Gastroesophageal sphincter (tissue), 3 donors: ENCODE measurements around the gene CXCL17.

Source experiments
- CTCF ChIP-seq, 4 experiments: fragments of 200-600 bp in 2 of 4; fragments of 450-650 bp in 2 of 4; sonication (generic) in 1 of 4; IDR thresholded peaks; one replicate each; pipeline ENCODE4 v1.5.1; 2017 to 2019; ENCODE audit warnings: antibody characterized with exemption in 4 of 4, mild to moderate bottlenecking in 2 of 4, moderate library complexity in 2 of 4
- POLR2A ChIP-seq, 2 donors: fragments of 450-650 bp; IDR thresholded peaks; one replicate each; pipeline ENCODE4 v1.6.1; 2017; ENCODE audit warnings: antibody characterized with exemption in 2 of 2, mild to moderate bottlenecking in 2 of 2, moderate library complexity in 1 of 2

DNA sequence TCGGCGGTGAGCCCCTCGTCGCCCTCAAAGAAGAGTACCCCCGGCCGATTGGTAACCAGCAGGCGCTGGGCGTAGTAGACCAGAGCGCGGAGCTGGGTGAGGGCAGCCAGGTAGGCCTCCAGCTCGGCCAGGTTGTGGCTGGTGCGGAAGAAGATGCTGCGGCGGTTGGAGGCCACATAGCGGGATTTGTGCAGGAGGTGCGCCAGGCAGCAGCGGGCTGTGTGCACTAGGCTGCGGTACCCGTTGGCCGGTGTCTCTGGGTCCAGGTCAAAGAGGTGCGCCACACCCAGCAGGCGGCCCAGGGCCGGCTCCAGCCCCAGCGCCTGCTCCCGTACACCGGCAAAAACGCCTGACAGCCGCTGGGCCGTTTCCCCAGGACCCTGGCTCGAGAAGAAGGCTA lies 32.4 kb downstream of the CXCL17 start:
- no peak for TF ChIP-seq CTCF (IDR thresholded peaks at IDR 0.05)
- TF ChIP-seq POLR2A (IDR thresholded peaks at IDR 0.05), result no peak
